IPS-NIHi11 (cell line): ENCODE measurements around the gene TBC1D19.
"Not testable (repeated sequence)": the region's sequence is repeated elsewhere in the genome, so short reads cannot be mapped to it uniquely, and the experiment has no call there.

Source experiments
- DNase-seq: peaks from one replicate; pipeline ENCODE4 v3.0.0; 2012; ENCODE audit warnings: mixed read lengths, low spot score

TBC1D19 gene

DNA sequence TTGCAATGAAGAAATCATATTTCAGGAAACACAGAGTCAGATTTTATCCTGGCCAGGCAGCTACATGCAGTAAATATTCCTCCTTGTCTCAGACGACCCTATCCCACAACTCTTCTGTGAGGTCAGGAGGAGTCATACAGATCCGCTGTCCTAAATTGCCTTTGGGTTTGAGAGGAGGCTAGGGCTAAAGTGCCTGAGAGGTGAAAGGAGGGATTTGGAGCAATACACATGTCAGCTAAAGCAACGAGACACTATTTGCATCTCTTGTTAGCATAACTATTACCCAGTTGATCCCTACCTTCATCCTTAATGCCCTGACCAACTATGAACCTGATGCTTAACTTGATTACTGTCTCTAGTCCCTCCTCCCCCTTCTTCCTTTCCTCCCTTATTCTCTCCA, 98.6 kb downstream of the TBC1D19 start:
- no peak for DNase-seq

DNA sequence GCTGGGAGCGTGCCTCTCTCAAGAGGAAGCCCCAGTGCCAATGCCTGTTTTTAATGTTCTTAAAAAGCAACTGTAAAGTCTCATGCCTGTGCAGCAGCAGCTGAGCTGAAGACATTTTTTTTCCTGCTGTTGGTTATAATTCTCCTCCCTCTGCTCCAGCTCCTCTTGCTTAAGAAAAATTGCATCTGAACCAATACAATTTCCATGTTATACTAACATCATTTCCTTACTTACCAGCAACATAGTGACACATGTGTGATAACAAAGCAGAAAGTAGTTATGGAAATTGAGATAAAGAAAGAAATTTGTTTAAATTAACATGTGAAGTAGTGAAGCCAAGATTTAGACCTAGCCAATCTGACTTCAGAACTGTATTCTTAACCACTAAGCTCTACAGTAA, 101.4 kb downstream of the TBC1D19 start:
- no peak for DNase-seq

DNA sequence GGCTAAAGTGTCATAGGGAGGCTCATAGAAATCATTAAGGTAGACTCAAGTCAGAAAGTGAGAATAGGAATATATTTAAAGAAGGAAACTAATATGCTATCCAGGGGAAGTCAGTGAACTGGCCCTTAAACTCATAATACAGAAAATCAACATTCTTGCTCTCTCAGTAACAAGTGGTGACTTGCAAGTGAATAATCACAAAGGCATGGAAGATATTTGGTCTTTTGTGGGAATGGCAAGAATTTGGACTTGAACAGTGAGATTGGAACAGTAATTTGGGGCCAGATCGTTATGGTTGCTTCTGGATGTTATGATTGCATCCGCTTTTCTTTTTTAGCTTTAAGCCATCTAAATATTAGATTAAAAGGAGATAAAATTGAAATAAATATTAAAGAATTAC, 103.8 kb downstream of the TBC1D19 start:
- no peak for DNase-seq

DNA sequence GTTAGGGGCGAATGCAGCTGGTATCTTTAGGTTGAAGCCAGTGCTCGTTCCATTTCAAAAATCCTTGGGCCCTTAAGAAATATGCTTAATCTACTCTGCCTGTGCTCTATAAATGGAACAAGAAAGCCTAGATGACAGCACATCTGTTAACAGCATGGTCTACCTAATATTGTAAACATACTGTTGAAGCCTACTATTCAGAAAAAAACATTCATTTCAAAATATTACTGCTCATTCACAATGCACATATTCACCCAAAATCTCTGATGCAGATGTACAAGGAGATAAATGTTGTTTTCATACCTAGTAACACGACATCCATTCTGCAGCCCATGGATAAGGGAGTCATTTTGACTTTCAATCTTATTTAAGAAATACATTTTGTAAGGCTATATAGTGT, 106.6 kb downstream of the TBC1D19 start:
- no peak for DNase-seq

DNA sequence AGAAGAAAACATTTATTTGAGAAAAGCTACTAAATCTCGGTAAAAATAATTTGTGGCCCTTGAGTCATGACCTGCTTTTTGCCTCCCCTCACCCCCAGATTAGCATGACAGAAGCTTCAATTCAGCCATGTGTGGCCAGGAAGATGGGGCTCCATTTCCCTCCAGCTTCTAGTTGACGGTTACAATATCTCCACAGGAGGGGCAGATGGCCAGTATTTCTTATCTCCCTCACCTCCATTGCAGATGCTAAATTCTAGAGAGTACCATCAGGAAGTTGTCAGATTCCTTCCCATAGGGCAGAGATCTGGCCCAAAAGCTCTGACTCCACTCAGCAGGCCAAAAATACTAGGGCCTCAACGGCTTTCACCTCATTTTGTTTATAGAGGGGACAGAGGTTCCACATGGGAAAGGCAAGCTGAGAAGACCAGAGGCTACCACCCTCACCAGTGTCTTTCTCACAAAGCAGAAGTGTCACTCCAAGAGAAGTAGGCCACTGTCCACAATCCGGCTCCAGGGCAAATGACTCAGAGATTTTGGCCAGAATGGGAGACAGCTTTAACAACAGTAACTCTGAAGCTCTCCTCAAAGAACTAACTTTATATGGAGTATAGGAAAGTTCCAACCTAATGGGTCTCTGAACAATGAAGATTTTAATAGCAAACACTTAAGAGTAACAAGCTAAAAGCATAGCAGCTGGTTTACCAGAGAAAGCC, 108.3 kb downstream of the TBC1D19 start:
- DNase-seq, result peak; percentile 11

DNA sequence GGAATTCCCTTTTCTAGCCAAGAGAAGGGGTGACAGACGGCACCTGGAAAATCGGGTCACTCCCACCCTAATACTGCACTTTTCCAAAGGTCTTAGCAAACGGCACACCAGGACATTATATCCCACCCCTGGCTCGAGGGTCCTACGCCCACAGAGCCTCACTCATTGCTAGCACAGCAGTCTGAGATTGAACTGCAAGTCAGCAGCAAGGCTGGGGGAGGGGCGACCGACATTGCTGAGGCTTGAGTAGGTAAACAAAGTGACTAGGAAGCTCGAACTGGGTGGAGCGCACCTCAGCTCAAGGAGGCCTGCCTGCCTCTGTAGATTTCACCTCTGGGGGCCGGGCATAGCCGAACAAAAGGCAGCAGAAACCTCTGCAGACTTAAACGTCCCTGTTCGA, 110.2 kb downstream of the TBC1D19 start:
- DNase-seq, result not testable (repeated sequence)

DNA sequence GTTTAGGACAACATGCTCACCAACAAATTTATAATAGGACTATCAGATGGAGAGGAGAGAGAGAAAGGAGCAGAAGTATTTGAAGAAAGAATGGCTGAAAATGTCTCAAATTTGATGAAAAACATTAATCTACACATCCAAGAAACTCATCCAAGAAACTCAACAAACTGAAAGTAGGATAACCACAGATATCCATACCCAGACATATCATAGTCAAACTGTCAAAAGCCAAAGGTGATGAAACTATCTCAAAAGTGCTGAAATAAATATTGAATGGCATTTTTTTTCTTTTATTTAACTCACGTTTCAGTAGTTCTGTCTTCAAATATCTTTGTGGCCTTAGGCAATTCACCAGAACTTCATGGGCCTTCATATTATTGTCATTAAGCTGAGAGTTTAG, 116.2 kb downstream of the TBC1D19 start:
- no peak for DNase-seq

DNA sequence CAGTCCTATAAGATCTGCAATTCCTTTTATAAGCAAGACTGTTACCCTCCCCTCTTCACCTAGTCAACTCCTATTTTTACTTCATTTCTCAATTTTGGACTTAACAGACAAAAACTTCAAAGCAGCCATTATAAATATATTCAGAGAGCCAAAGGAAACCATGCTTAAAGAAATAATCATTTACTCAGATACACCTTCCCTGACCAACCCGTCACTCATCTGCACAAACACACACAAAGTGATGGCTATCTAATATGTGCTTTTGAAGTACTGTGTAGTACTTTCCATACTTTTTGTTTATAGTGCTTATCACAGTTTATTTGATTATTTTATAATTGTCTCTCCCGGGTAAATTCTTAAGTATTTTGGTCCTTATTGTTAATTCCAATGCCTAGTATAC, 117.2 kb downstream of the TBC1D19 start:
- DNase-seq, result no peak

DNA sequence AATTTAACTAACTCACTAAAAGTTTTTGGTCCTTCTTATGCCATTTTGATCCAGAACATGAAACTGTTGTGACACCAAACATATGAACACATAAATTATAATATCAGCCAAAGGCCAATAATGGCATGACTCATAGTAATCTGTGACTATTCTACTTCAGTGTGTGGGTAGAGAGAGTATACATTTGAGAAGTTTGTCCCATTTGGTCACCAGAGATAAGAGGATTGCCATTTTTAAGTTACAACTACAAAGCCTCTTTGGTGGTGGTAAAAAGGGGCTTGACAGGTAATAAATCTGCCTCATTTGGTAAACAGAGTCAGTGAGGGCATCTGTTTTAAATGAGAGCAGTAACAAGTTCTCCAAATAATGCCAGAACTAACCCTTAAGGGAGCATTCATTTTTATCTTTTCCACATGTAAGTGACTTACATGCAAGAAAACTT, 117.9 kb downstream of the TBC1D19 start:
- DNase-seq, result no peak

DNA sequence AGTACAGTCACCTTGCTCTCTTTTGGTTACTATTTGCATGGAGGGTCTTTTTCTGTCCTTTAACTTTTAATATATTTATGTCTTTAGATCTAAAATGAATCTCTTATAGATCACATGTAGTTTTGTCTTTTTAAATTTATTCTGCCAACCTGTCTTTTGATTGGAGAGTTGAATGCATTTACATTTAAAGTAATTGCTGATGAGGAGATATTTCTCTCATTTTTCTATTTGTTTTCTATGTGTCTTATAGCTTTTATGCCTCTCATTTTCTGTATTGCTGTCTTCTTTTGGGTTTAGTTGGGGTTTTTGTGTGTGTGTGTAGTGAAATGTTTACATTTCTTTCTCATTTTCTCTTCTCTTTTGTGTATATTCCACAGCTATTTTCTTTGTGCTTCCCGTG, 123.5 kb downstream of the TBC1D19 start:
- DNase-seq, result no peak

DNA sequence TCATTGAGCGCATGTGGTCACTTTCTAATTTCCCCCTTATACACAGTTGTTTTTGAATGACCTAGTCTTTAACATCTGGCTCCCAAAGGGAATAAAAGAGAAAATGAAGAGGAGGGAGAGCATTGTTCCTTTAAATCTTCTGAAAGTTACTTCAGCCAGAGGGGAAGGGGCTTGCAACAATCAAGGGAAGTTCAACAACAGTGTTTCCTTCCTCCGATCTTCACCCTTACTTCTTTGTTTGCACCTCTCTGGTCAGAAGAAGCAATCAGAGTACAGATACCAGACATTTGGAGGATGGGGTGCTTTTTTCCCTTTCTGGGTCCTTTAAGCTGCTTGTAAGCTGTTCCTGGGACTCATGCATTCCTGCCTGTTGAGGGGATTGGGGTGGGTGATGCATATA, 125.4 kb downstream of the TBC1D19 start:
- no peak for DNase-seq

DNA sequence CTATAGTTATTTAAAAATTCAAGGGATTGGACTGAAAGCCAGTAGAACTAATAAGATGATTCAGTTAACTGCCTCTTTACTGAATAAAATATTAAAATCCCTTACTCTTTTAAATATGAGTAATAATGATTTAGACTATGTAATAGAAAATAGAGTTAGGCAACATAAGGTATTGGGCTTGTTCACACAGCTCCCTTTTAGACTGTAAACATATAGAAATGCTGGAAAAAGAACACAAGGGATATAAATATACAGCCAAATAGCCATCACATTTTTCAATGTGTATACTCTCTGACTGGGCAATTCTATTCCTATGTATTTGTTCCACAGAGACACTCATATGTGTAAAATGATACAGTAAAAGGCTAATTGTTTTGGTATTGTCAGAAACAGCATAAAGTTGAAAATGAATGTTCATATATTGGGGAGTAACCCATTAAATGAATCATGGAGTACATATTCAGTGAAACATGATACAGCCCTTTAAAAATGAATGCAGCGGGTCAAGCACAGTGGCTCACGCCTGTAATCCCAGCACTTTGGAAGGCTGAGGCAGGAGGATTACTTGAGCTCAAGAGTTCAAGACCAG, 129.8 kb downstream of the TBC1D19 start:
- DNase-seq, result no peak

DNA sequence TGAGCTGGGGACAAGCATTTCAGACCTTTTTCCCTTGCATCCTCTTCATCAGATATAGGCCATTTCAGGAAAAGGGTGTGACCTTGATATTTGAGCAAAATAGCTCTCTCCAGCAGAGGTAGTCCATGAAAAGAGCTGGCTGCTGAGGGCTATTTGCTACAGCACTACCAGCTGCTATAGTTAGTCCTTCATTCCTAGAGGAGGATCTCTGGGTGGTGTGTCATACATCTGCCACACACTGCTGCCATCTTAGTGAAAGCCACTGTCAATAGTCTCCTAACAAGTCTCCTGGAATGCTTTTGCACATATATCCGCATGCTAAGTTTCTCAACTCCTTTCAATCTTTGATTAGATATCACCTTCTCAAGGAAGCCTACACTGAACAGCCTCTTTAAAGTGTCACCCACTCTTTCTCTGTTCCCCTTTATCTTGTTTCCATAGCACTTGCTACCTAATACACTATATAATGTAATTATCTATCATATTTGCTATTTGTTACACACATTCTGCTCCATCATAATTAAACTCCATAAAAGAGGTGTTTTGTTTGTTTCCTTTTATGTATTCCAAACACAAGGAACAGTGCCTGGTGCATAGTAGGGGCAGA, 131.9 kb downstream of the TBC1D19 start:
- no peak for DNase-seq

DNA sequence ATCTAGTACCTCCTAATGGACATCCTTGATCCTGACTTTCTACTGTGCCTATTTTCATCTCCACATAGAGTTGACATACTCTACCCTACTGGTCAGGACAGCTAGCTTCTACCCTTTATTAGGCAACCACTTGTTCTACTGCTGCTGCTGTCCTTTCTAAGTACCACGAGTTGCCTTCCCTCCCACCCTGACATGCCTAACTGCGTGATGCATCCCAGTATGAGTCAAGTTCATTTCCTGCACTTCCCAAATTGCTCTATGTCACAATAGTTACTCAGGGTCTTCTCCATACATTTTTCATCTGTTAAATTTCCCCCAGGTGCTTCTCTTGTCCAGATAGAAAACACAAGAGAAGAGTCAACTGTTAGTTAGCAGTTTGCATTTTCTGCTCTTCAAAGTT, 133.4 kb downstream of the TBC1D19 start:
- no peak for DNase-seq

DNA sequence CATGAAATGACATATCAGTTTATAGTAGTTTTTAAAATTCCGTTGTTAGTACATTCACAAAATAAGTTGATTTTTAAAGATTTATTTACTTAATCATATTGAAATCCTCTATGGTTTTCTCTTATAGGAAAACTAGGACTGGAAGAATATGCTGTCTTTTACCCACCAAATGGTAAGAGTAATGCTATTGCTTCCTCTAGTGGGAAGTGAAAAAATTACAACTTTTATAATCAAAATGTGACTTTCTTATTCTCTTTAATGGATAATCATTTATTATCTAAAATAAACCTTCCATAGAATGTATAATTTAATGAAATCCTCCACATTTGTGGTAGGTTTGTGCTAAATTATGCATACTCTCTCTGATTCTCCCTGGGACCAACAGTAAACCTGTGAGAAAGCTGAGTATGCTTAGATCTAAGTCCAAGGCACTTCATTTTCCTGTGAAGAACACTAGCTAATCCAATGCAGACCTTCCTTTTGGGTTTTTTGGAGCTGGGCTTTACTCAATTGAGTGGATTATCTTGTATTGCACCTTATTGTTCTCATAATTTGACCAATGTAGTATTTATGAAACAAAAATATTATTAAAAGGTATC, 136.2 kb downstream of the TBC1D19 start:
- DNase-seq, result peak; percentile 17

DNA sequence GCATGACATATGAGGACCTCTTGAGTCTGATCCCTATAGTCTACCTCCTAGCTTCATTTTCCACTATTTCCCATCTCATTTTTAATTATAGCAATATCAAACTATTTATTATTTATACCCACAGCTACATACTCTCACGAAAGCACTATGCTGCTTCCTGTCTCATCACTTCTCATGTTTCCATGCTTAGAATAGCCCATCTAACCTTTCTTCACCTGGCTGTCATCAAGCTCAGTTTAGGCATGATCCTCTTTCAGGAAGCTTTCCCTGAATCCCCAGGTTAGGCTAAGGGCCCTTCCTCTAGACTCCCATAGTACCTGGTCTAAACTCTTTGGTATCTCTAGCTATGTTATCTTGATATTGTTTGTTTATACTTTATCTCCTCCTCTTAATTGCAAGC, 137.8 kb downstream of the TBC1D19 start:
- no peak for DNase-seq

DNA sequence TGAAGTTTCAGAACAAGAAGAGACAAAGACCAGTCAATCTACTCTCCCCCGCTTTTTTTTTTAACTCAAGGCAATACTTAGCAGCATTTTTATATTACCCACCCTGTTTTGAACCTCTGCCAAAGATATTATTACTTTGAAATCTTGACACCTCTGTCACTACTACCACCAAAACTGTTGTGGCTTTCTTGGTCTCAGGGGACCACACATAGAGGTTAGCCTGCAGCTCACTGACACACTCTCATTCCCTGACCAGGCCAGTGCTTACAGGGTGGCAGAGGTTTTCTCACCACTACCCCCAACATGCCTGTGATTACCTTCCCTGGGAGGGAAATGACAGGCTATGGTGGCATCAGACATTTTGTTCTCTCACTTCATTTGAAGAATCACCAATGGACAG, 139.3 kb downstream of the TBC1D19 start:
- DNase-seq, result no peak

DNA sequence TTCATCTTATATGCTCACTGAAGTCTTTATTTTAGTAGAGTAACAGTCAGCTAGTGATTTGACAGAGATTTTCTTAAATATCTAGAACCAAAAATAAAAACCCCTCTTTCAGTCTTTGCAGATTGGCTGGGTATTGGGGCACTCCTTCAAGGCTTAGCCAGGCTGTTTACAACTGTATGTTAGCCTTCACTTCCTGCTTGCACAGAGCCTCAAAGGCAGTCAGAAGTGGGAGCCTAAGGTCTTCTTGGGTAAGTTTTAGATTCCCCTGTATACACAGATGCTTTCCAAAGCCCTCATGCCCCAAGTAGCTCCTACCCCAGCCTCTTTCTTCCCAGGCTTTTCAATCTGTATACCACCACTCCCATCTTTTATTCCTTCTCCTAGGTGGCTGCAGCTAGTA, 140.7 kb downstream of the TBC1D19 start:
- DNase-seq, result no peak

DNA sequence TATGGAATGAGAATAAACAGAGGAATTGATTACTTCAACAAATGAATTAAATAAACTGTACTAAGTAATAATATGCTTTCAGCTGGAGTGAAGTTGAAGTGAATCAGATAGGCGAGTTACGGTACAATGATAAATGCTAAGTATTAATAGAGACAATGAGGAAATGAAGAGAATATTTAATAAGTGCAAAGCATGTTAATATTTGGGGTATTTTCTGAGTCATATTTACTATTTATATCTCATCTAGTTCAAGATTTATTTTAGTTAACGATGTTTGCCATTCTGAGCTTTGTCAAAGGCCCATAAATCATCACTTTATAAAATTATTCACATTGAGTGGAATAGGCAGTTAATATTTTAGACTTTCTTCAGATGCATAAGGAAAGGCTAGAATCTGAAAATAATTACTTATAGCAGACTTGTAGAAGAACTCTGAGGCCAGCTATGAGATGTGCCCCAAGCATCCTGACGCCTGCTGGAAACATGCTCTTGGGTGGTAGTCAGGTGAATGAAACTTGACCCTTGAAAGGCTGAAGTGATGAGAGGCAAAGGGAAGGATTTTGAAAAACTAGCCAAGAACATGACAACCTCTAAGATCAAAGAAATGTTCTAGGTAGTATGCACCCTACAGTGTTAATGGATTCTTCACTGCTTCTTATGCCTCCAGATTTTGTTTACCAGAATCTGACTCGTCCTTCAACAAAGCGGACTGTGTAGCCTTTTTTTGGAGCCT, 142.9 kb downstream of the TBC1D19 start:
- no peak for DNase-seq

DNA sequence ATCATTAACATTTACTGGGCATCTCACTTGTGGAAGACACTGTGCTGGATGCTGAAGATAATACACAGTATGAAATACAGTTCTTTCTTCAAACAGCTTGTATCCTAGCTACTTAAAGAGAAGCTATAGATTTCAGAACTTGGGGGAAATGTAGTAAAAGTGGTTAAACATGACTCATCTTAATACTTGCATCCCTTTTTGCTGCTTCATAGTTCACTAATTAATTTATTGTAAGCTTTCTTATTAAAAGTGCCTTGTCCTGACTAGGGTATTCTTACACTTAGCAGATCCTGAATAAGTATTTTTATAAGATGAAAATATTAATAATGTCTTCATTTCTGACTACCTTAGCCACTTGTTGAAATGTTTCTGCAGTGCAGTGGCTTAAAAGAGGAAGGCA, 144.0 kb downstream of the TBC1D19 start:
- no peak for DNase-seq

DNA sequence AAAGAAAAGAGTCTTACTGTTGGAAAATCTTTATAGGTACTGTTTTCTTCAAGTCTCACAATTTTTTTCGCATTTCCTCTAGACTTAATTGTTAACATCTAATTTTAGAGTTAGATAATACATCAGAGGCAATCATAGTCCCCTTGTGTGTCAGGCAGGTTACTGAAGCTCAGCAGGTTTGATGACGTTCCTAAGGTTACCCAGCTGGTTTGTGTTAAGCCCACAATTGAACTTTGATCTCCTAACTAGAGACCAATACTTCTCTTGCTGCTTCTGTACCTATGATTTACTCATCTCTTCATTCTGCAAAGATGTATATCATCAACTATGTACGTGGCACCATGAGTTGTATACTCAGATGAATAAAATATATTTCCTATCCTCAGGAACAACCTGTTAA, 145.1 kb downstream of the TBC1D19 start:
- DNase-seq, result no peak

DNA sequence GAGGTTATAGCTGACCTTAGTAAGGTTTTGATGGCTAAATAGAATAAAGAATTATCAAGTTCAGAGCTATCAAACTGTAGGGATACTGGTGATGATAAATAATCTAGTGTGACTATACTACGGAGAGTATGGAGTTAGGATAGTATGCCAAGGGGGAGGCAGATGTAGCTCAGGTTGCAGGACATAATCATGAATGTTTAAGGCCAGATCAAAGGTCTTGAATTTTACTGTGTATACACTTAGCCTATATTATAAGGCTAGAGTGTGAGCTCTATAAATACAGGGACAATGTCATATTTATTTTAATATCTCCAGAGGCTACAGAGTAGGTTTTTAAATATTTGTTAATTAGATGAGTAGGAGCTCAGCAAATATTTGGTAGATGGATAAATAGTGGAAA, 145.7 kb downstream of the TBC1D19 start:
- no peak for DNase-seq
